Measurements from ENCODE around the gene PADI6. TPM values are rescaled to one million over a fixed set of nuclear protein-coding genes. Genes with fewer than 3 reads are reported as not detected.

The PADI6 gene
- polyA plus RNA-seq, 1 of the 3 experiments (the other 2 are of a cell fraction) = not detected

- Histone ChIP-seq H3K4me2 (no peak overlapping the region), H3K9ac (no peak overlapping the region), H4K20me1 (ENCODE audit: insufficient read depth) (no peaks in the 10 kb centered on the region), H3K4me1 (ENCODE audit: control insufficient read depth in 1 of 2, insufficient read depth in 2 of 2, low read depth in 1 of 2, low read length in 1 of 2) (no peaks in the 10 kb centered on the region), H3K27me3 (ENCODE audit: insufficient read depth) (peaks cover 11% of the 10 kb centered on the region; the same call in 1 of the 2 replicates), H3K9me3 (no peaks in the 10 kb centered on the region), H3K36me3 (replicated peaks in 1 of 2; ENCODE audit: control insufficient read depth in 1 of 2, insufficient read depth in 2 of 2, low read length in 1 of 2) (no peaks in the 10 kb centered on the region), H3K79me2 (ENCODE audit: insufficient read depth) (no peaks in the 10 kb centered on the region), H2AFZ (ENCODE audit: low read depth) (no peak overlapping the region), H3K27ac (ENCODE audit: low read depth in 2 of 2, low read length in 1 of 2) (no peak overlapping the region), H3K9me2 (no peaks in the 10 kb centered on the region), H3F3A (replicated peaks; ENCODE audit: insufficient read depth) (no peaks in the 10 kb centered on the region), H3K4me3 (ENCODE audit: low read depth in 2 of 2, low read length in 1 of 2) (no peak overlapping the region)
- no peak for DNase-seq
- 74% methylated on average over 8 of the region's 8 CpGs for WGBS (ENCODE audit: low lambda C conversion rate)
- no peak for TF ChIP-seq RCOR1 (IDR thresholded peaks at IDR 0.05; ENCODE audit: low read length)
- TF ChIP-seq IRF3 (IDR thresholded peaks at IDR 0.05; ENCODE audit: low read depth, low read length) = no peak
- no peak for TF ChIP-seq SIN3A (IDR thresholded peaks at IDR 0.05; ENCODE audit: borderline replicate concordance, low read depth, low read length)
- no peak for TF ChIP-seq MEF2A (IDR thresholded peaks at IDR 0.05; ENCODE audit: borderline replicate concordance, low read depth)
- TF ChIP-seq JUND (IDR thresholded peaks at IDR 0.05) = no peak
- no peak for TF ChIP-seq SMC3 (IDR thresholded peaks at IDR 0.05; ENCODE audit: low read depth, low read length)
- TF ChIP-seq ELF1 (IDR thresholded peaks at IDR 0.05) = no peak
- no peak for TF ChIP-seq EZH2phosphoT487 (IDR thresholded peaks at IDR 0.05; ENCODE audit: borderline replicate concordance, low read depth)
- TF ChIP-seq USF1 (IDR thresholded peaks at IDR 0.05; ENCODE audit: borderline replicate concordance, low read depth) = no peak
- TF ChIP-seq TEAD4 (IDR thresholded peaks at IDR 0.05; ENCODE audit: borderline replicate concordance, insufficient read depth) = no peak
- TF ChIP-seq TCF12 (IDR thresholded peaks at IDR 0.05) = no peak
- no peak for TF ChIP-seq CTCF (IDR thresholded peaks at IDR 0.05)
- no peak for TF ChIP-seq NRF1 (IDR thresholded peaks at IDR 0.05; ENCODE audit: low read depth, low read length)
- no peak for TF ChIP-seq FOSL2 (IDR thresholded peaks at IDR 0.05; ENCODE audit: borderline replicate concordance, low read depth)
- no peak for TF ChIP-seq FOXJ3 (CRISPR knock-in tag; IDR thresholded peaks at IDR 0.05)
- TF ChIP-seq RFX5 (IDR thresholded peaks at IDR 0.05; ENCODE audit: low read length) = no peak
- TF ChIP-seq GATA2 (CRISPR knock-in tag; IDR thresholded peaks at IDR 0.05) = no peak
- TF ChIP-seq PBX3 (IDR thresholded peaks at IDR 0.05) = no peak
- no peak for TF ChIP-seq EP300 (IDR thresholded peaks at IDR 0.05; ENCODE audit: borderline replicate concordance in 1 of 2, low read depth in 1 of 2, low read length in 1 of 2)
- POLR2A ChIA-PET = no interaction called here
- CTCF ChIA-PET = no interaction called here
Observed at GRCh38 chr1:17352419-17352909, 19.5 kb upstream of the PADI6 start.
